TTC549 (cell line): ENCODE results near the gene C22orf39.
"Not testable (repeated sequence)": the region's sequence is repeated elsewhere in the genome, so short reads cannot be mapped to it uniquely, and the experiment has no call there.

Experiments used
- FAIRE-seq: peaks from 2 replicates; lab custom pipeline; 2012; peaks lifted over from hg19 to GRCh38; lab: Jason Lieb, UNC

The C22orf39 gene

DNA sequence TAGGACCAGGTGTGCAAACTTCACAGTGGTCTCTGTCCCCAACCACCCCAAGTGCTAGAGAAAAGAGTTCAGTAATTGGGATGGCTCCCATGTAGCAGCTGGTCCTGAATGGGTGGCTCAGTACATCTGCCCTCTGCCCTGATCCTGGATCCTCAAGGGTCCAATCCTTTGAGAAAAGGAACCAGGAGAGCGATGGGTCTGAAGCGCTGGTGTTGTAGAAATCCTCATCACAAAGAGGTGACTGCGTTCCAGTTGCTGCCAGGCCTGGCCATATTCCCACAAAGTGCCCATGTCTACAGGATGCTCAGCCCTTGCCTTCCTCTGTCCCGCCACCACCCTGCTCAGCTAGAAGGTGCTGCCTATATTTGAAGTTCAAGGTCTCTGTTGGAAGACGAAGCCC lies 6.2 kb upstream of the C22orf39 start:
- FAIRE-seq = no peak

DNA sequence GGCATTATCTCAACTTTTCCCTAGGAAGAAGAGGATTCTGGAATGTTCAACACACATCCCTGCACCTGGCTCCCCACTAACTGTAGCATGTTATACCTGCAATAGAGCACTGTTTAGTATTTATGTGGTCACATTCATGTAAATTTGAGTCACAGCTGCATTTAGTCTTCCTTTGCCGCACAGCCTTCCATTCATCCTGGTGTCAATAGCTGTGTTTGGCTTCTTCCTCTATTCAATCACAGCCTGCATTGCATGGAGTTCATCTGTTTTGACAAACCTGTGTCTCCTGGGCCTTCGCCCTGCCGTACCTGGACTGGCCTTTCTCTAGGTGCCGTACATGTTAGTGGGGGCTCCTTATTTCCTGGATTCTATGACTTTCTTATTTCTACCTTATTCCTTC lies 4.1 kb upstream of the C22orf39 start:
- no peak for FAIRE-seq

DNA sequence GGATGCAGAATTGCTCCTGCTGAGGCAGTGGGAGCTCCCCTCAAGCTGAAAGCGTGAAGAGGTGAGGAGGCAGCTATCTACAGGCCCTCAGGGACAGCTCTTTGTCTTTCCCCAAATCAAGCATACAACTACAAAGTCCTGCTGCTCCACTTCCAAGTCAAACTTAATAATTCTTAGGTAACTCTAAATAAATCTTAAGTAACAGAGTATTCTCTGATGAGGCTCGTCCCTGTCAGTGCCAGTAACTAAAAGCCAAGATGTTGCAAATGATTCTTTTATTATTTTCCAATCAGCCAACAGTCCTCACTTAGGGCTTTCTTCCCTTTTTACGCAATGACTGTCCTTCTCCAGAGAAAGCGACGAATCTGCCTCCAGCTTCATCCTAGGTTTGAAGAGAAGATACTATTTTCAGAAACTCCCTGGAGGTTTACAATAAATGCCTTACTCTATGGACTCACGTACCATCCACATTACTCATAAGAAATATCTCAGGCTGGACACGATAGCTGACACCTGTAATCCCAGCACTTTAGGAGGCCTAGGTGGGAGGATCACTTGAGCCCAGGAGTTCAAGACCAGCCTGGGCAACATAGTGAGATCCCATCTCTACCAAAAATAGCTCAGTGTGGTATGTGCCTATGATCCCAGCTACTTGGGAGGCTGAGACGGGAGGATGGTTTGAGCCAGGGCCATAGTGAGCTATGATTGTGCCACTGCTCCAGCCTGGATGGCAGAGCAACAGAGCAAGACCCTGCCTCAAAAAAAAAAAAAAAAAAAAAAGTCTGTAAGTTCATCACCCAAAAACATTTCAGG lies 3.1 kb upstream of the C22orf39 start:
- FAIRE-seq = no peak

DNA sequence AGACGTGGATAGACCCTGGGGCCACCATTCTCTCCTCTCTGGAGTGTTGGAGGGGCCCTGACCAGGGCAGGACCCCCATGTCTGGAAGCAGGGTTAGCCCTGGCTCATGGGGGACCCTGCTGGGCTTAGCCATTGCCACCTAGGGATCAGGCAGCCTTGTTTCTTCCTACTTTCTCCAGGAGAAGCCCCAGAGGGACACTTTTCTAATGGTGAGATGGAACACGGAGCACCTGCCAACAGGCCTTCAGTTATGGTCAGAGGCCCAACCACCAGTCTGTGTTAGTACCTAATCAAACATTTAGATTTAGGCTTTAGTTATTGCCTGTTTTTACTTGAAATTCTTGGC lies 1.9 kb upstream of the C22orf39 start:
- no peak for FAIRE-seq

DNA sequence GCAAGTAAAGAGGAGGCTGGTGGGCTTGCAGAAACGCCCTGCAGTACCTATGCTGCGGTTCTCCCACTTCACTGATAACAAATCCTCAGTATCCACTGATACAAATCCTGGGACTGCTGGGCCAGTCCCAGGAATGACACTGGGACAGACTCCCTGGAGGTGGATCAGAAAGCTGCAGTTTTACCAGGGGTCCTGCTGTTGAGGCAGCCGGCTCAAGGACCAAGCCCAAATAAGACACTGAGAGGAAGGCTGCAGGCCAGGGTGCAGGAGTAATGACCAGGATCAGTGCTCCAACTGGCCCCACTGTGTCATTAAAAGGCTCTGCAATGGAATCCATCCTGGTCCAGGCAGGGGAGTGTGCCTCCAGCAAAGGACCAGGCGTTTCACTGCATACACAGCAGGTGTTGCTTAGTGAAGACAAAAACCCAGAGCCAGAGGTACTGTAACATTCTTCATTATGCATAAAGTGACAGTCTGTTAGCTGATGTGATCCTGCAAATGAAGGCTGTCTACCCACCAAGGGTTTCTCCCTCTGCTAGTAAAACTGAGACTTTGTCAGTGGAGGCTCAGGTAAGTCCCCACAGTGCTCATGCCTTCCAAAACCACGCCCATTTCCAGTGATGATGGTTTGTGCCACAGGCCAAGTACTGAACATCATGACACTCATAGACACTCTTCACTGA lies 1.4 kb upstream of the C22orf39 start:
- FAIRE-seq = no peak

DNA sequence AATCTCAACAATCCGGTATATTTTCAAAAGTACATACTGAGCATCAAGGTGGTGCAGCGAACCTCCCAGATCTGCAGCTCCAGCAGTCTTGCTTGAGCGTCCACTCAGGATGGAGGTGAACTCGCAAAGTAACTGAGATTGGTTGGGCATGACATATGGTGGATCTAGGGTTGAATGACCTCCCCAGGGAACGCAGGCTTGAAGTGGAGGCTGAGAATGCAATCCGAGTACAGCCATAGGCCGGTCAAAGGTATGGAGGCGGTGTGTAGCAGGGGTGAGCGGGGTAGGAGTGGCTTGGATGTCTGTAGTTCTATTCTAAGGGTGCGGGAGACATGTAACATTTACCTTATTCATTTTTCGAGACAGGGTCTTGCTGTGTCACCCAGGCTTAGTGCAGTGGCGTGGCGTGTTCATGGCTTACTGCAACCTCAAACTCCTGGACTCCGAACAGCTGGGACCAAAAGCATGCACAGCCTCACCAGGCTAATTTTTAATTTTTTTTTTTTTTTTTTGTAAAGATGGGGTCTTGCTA lies 631 bp upstream of the C22orf39 start:
- no peak for FAIRE-seq

DNA sequence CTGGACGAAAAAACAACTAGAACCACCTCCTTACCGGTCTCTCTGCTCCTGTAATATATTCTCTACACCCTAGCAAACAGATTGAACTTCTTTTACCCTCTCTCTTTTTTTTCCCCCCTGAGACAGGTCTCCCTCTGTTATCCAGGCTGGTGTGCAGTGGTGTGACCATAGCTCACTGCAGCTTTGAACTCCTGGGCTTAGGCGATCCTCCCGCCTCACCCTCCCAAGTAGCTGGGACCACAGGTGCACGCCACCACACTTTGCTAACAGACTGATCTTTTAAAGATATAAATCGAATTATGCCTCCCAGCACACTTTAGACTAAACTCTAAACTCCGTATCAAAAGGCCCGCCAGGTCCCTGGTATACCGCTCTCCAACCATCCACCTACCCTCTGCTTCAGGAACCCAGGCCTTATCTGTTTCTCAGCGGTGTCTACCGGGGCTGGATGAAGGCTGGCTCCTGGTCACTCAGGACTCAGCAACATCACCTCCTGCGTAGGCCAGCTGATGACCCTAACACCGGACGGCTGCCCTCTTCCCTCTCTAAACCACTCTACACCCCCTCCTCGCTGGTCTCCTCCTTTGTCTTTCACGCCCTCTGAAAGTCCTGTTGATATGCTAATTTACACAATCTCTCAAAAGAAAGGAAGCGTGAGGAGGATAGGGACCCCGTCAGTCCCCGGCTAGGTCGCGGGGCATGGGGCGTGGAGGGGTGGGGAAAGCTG lies 745 bp downstream of the C22orf39 start:
- FAIRE-seq = no peak

DNA sequence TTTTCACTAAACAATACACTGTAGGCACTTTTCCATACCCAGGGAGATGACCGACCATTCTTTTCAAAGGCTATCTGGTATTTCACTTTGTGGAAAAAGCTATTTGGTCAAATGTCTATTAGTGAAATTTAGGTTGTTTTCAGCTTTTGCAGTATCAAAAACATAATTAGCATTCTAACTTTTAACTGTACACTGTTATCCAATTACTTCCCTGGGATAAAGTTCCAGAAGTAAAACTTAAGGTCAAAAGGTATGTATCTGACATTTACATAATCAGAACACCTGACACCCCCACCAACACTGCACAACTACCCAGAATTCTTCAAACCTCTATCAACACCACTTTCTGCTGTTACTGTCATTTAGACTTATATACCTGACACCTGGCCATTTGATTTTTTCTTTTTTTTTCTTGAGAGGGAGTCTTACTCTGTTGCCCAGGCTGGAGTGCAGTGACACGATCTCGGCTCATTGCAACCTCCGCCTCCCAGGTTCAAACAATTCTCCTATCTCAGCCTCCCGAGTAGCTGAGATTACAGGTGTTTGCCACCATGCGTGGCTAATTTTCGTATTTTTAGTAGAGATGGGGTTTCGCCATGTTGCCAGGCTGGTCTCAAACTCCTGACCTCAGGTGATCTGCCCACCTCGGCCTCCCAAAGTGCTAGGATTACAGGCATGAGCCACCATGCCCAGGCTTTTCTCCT lies 2.1 kb downstream of the C22orf39 start:
- FAIRE-seq = not testable (repeated sequence)

DNA sequence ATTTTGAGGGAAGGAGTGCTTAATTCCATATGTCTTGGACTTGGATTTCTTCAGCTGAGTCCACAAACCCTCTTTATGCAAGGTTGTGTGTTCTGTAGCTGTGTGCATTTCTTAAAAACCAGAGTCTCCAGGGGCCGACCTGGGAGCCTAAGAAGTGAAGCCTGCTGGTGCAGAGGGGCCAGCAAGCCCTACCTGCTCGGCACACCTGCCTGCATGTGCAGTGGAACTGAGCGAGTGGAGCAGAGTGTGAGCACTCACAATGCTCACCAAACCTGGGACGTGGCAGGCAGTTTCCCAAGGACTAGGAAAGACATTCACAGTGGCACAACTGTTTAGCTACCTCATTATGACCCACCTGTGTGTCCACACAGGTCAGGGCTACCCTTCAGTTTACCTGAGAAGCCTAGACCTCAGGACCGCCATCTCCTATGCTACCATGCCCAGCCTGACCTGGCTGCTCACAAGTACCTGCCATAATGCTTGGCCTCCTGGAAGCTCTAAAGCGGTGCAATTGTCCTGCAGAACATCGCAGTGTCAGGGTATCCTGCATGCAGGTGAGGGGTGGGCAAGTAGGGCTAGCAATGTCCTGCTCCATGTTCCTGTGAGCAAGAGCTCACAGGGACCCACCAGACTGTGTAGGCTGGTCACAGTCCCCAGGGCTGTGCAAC lies 3.8 kb downstream of the C22orf39 start:
- FAIRE-seq = no peak

DNA sequence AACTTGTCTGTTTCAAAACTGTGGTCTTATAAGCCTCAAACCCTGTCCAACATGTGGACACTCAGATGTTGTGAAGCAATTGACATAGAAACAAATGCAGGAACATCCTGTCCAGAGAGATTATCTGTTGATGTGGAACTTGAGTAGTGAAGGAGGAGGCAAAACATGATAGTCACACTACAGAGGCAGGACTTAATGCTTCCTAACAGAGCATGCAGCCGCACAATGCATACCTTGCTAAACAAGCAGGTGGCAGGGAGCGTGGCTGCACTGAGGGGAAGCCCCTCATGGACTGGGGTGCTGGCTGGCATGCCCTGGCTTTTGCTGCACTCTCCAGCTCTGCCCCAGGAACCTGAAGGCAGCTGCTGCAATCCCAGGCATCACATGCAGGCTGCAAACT lies 5.3 kb downstream of the C22orf39 start:
- FAIRE-seq = no peak

DNA sequence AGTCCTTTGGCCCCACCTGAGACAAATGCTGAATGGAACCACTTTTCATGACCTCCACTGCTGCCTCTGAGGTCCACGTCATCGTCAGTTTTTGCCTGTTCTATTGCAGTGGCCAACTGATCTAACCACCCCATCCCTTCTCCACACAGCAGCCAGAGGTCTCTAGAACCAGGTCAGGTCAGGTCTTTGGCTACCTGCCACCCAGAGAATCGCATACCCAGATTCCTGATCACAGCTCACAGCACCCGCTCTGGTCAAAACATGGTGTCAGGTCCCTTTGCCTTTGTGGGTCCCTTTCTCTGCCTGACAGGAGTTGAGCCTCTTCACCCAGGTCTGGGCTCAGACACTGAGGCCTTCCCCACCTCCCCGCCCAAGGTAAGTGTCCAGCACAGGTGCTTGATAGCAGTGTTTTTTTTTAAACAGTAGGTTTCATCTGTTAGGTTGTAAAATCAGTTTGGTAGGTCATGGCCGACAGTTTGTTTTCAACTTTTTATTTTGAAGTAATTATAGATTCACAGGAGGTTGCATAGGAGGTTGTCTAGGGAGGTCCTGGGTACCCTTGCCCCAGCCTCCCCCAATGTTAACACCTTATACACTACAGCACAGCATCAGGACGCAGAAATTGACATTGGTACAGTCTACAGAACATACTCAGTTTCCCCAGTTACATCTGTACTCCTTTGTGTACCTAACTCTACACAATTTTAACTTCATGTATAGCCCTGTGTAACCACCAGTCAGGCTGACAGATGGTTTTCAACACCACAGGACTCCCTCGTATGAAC lies 6.9 kb downstream of the C22orf39 start:
- no peak for FAIRE-seq

DNA sequence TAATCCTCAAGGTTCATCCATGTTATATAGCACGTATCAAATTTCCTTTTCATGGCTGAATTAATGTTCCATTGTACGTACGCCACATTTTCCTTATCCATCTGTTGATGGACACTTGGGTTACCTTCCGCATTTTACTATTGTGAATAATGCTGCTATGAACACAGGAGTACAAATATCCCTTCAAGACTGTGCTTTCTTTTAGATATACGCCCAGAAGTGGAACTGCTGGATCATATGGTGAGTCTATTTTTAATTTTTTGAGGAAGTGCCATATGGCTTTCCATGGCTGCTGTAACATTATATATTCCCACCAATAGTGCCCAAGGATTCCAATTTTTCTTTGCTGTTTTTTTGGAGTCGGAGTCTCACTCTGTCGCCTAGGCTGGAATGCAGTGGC lies 9.2 kb downstream of the C22orf39 start:
- FAIRE-seq = no peak

DNA sequence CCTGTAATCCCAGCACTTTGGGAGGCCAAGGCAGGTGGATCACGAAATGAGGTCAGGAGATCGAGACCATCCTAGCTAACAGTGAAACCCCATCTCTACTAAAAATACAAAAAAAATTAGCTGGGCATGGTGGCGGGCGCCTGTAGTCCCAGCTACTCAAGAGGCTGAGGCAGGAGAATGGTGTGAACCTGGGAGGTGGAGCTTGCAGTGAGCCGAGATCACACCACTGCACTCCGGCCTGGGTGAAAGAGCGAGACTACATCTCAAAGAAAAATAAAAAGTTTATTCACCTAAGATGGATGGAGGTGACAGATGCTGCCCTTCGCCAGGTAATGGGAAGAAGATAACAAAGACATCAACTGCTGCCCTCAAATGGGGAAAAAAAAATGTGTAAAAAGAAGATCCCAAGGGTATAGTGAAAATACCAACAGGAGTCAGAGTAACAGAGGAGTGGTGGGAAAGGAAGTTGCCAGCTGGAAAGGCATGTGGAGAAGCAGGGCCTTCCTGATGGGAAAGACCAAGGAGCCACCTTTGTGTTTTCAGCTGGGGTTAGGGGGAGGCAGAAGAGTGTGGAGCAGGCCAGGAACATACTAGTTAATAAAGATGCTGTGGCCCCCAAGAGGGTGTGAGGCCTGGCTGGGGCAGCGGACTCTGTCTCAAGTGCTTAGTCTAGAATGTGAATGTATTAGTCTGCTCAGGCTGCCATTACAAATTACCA lies 10.9 kb downstream of the C22orf39 start:
- not testable (repeated sequence) for FAIRE-seq

DNA sequence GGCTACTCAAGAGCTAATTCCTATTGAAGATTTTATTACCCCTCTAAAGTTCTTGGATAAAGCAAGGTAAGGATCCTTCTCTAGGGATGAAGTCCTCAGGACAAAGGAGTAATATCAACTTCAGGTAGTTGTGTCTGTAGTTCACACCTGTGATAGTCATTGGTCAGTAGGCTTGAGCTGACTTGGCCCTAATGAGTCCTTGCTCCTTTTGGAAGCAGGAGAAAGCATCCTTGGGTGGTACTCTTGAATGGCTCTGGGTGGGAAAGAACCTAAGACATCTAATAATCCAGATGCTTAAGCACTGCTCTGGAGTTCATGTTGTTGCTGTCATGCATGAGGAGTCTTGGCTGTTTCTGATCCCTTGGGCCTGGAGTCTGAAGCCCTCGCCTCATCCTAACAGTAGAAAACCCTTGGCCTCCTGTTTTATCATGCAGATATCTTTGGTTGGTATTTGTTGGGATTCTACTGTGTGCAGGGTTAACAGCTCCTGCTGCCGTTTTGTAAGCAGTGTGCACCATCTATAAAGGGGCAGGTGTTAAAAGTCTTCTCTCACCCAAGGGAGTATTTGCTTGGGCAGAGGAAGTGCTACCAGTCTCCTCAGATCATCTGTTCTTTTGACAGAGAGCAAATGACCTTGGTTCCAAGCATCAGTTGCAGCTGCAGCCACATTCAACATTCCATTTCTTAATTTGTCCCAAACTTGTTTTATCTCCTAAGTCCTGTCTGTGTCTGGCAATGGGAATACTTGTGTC lies 12.5 kb downstream of the C22orf39 start:
- no peak for FAIRE-seq

DNA sequence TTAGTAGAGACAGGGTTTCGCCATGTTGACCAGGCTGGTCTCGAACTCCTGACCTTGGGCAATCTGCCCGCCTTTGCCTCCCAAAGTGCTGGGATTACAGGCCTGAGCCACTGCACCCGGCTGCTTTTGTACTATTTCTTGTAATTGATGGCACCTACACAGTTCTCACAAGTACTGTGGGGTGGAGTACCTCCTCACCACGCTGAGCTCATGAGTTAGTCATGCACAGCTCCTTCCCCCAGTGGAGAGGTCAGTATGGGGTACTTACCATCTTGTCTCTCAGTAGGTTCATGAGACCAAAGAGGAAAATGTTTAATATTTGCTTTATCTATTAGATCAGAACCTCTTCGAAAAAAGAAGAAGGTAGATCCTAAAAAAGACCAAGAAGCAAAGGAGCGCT lies 13.1 kb downstream of the C22orf39 start:
- FAIRE-seq = no peak

DNA sequence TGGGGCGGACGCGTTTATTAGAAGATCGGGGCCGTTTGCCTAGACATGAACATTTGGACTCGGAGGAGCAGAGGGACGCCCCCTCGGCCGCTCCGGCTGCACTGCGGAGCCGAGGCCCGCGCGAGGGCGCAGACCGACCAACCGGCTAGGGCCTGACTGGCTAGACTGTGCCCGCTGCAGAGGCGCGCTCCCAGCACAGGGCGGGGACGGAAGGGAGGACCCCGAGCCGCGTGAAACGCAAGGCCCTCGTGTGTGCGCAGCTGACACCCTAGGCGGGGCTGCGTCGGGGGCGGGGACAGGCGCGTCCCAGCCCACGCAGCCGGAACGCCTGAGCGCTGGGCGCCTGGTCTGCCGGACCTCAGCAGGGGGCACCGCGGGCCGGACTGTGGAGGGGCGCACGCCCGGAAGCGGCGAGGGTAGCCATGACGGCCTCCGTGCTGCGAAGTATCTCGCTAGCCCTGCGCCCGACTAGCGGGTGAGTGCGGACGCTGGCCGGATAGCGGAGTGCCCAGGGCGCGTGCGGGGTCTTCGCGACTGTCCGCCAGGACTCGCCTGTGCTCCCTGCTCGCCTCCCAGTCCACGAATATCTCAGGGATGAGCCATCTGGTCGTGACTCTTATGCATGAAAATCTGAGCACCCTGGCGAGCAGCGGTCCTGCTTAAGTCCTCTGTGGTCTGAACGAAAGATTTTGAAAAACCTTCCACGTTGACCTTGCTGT lies 15.2 kb downstream of the C22orf39 start, which contains the start of gene MRPL40:
Gene MRPL40 (plus strand): TSS at position 413 of the 719 bp plus-strand sequence. CDS start 10 bp downstream, at position 423.
- FAIRE-seq = no peak

DNA sequence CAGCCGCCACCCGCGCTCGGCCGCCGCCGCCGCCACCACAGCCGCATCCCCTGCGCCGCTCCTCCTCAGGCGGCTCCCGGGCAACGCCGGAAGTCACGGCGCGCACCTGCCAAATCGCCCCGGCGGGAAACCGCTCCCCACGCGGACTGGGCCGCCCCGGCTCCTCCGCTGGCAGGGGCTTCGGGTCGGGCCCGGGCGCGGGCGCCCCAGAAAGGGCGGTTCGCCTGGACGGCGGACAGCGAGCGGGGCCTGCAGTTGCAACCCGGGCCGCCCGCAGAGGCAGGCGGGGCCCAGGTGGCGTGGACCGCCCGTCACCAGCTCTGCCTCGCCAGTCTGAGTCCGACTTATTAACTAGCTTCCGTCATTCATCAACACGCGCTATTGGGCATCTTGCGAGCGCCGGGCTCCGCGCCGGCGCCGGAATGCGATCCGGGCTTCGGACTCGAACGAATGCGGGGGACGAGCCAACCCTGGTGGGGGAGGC lies 15.8 kb downstream of the C22orf39 start, which contains the start of gene HIRA:
Gene HIRA (minus strand): TSS at position 85 of the 484 bp plus-strand sequence. CDS start 257 bp downstream, outside the sequence.
- FAIRE-seq = no peak

DNA sequence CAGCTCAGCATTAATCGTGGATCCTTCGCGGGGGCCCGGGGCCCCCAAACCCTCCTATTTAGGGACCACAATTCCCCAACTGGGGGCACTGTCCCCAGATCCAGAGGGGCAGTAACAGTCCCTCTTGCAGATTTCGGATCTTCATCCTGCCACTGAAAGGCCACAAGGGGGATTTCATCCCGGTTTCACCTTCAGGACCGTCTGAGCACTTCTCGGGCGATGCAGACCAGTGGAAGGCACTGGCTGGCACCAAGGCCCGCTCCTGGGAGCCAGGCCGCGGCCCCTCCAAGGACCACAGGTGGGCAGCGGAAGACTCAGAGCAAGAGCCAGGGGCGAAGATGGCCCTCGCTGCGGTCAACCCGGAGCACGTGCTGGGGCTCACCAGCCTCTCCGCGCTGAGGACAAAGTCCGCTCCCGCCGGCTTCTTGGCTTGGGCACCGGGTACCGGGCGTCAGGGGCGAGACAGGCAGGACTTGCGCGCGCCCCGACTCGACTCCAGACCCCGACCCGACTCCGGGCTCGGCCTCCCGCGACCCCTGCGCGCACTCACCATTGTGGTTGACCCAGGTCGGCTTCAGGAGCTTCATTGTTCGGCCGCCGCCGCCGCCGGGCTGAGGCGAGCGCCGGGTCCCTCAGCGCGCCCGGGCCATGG lies 16.5 kb downstream of the C22orf39 start:
- FAIRE-seq = no peak
